Measurements from ENCODE around the gene PTPRS.

The PTPRS gene

GRCh38 chr19:5305163-5305562 is 35.4 kb downstream of the PTPRS start:
- DNase-seq, result no peak

- DNase-seq, result no peak
Observed at GRCh38 chr19:5304486-5304885, 36.1 kb downstream of the PTPRS start.

DNA sequence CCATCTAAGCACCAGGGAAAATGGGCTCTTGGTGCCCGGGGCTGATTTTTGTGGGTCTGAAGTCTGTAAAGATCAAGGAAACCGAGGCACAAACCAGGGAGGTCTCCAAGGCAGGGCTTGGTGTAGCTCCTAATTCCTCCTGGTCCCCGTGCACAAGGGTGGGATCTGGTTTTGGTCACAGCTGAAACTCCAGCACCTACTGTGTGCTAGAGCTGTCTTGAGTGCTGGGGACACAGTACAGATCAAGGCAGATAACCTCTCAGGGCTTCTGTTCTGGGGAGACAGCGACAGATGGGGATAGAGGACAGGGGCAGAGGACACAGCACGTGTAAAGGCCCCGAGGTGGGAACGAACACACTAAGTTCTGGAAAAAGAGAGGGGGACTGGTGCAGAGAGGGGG is 37.4 kb downstream of the PTPRS start:
- no peak for DNase-seq

GRCh38 chr19:5302396-5302795 is 38.2 kb downstream of the PTPRS start:
- DNase-seq, result no peak

GRCh38 chr19:5299137-5299536 is 41.5 kb downstream of the PTPRS start:
- no peak for DNase-seq

DNA sequence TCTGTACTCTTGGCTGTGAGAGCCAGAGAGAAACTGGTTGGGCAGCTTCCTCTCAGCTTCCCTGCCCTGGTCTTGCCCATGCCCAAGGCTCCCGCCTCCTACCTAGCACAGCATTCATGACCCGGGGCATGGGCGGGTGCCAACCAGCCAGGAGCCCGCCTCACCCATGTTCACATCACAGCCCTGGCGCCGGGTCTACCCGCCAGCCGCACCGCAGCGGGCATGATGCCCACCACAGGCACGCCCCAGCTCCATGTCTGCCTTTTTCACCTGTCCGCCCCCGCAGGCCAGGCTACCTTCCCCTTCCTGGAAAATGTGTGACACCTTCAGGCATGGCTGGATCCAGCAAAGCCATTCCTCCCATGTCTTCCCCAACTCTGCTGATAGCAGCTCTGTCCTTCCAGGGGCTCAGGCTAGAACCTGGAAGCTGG is 42.1 kb downstream of the PTPRS start:
- no peak for DNase-seq

DNA sequence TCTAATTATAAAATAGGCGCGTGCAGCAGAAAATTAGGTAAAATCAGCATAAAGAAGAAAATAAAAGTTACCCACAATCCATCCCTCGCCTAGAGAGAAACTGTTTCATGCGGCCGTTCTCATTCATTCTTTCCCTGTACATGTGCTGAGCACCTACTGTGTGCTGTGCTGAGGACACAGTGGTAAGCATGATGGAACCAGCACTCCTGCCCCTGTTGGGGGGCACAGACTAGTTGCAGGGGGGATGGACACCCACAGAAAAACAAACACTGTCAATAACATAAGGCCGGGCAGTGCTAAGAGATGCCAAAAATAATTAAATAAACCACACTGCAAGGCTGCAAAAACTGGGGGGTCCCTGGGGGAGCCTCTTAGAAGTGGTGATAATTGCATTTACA is 43.3 kb downstream of the PTPRS start:
- DNase-seq, result no peak

DNA sequence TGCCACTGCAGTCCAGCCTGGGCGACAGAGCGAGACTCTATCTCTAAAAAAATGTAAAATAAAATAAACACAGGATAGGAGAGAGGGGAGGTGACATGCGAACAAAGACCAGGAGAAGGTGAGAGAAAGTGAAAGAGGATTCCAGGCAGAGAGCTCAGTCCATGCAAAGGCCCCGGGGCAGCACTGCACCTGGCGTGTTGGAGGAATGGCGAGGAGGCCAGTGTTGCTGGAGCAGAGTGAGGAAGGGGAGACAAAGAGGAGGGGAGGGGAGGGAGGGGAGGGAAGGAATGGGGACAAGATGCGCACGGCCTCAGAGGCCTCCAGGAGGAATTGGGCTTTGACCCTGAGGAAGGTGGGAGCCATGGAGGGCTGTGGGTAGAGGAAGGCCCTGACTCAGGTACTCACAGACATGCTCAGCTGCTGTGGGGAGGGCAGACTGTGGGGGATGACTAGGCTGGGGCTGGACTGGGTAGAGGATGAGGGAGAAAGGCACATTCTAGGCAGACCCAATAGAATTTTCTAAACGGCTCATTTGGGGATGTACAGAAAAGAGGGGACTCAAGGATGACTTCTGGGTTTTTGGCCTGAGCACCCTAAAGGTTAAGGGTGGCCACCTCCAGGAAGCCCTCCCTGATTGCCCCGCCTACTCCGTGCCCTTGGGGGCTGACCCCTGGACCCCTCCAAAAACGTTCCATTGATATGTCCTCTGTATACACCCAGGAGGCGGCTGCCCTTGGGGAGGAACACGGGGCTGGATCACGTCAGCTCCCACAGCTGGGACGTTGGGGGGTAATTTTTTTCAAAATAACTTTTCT is 43.9 kb downstream of the PTPRS start:
- DNase-seq, result no peak

DNA sequence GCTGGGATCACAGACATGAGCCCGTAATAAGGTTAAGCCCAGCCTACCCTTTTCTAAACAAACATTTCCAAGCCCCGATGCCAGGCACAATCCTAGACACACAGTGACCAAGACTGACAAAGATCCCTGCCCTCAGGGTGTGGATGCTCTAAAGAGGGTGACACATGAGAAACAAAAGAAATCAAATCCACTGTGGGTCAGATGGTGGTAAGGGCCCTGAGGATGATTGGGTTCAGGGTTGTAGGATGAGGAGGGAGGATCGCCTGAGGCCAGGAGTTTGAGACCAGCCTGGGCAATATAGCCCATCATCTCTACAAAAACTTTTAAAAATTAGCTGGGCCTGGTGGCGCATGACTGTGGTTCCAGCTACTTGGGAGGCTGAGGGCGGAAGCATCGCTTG is 44.6 kb downstream of the PTPRS start:
- DNase-seq, result no peak

DNA sequence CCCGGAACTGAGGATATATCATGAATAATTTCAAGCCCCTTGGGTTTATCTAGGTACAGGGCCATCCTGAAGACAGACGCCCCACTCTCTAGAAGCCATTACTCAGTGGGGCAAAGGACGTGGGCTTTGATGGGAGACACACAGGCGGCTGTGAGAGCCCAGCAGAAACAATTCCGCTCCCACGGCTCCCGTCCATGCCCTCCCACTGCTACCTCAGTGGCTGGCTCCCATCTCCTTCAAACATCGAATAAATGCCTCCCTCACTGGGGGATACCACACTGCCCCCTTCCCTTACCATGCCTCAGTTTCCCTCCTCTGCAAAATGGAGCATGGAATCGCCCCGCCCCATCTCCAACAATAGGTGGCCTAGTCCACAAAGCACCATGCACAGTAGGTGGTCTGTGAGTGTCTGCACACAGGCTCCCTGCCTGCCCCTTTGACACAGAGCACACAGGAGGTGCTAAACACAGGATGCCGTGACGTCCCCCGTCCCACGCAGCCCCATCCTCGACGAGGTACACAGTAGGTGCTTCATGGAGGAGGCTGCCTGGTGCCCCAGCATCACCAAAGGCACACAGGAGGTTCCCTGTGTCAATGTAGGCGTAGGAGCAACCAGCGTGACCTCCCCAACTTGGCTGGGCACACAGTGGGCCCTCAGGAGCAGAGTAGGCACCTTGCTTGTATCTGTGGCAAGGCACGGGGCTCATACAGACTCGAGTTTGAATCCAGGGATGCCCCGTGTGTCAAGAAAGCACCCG is 46.0 kb downstream of the PTPRS start:
- no peak for DNase-seq

- DNase-seq, result no peak
Observed at GRCh38 chr19:5293612-5294378, 46.8 kb downstream of the PTPRS start.

- peak; percentile 42 for DNase-seq
Observed at GRCh38 chr19:5292822-5293611, 47.6 kb downstream of the PTPRS start.

GRCh38 chr19:5292453-5292821 is 48.2 kb downstream of the PTPRS start:
- DNase-seq, result no peak

GRCh38 chr19:5291588-5292193 is 48.9 kb downstream of the PTPRS start:
- no peak for DNase-seq

Measured in activated CD4-positive, alpha-beta T cell treated with anti-CD3 and anti-CD28 coated beads, Interleukin-10, Interleukin-2, amounts not matched to agents 100 ng/mL and 50 ng/mL, durations not matched to agents 16 hours and 8 hours (primary cell).